ENCODE results near the gene PPP2CA. TPM values are rescaled to one million over a fixed set of nuclear protein-coding genes. Genes with fewer than 3 reads are reported as not detected.

PPP2CA gene
- total RNA-seq, 4 donors from 2014 or later: 129 to 306 (median 215) TPM

DNA sequence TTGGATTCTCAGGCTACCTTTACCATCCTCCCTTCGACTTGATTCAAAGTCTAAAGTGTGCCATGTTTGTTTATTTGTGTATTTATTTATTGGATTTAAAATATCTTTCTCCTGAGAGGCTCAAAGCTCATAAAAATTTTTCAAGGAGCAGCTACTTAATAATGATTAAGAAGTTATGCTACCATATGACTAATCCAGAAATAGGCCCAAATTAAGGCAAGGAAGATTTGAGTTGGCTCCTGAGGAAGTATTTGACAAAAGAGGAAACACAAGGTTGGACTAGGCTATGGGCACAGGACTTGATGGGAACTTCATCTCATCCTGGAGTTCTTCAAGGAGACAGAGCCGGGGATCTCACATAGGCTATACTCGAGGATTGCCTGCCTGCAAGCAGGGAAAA lies 22.4 kb upstream of the PPP2CA start:
- WGBS, 2 donors: 81 to 85% methylated on average over 3 of the region's 3 CpGs
- no peak for DNase-seq

GRCh38 chr5:134247428-134248224 lies 21.8 kb upstream of the PPP2CA start:
- Histone ChIP-seq H3K4me1 (peaks cover 3 to 28% (median 6%) of the 10 kb centered on the region in 3 donors), H3K27ac (peak overlapping the region in 2 of 4 donors; percentile 6 to 18), H3K36me3 (no peaks in the 10 kb centered on the region), H3K4me3 (no peak overlapping the region), H3K27me3 (no peaks in the 10 kb centered on the region), H3K9me3 (no peaks in the 10 kb centered on the region)
- WGBS, 2 donors: 72 to 75% methylated on average over 6 of the region's 6 CpGs
- TF ChIP-seq, protein P1, sequence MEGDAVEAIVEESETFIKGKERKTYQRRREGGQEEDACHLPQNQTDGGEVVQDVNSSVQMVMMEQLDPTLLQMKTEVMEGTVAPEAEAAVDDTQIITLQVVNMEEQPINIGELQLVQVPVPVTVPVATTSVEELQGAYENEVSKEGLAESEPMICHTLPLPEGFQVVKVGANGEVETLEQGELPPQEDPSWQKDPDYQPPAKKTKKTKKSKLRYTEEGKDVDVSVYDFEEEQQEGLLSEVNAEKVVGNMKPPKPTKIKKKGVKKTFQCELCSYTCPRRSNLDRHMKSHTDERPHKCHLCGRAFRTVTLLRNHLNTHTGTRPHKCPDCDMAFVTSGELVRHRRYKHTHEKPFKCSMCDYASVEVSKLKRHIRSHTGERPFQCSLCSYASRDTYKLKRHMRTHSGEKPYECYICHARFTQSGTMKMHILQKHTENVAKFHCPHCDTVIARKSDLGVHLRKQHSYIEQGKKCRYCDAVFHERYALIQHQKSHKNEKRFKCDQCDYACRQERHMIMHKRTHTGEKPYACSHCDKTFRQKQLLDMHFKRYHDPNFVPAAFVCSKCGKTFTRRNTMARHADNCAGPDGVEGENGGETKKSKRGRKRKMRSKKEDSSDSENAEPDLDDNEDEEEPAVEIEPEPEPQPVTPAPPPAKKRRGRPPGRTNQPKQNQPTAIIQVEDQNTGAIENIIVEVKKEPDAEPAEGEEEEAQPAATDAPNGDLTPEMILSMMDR (IDR thresholded peaks at IDR 0.05): no peak
- TF ChIP-seq POLR2A (IDR thresholded peaks at IDR 0.05): no peak
- intact Hi-C loops (cut with DNase I): no loop called here
- DNase-seq: no peak

More for the DNA sequence above, 22.4 kb upstream of the PPP2CA start:
- peaks cover 3 to 29% (median 6%) of the 10 kb centered on the region in 3 donors for H3K4me1 ChIP-seq
- TF ChIP-seq, protein P1 (IDR thresholded peaks at IDR 0.05): no peak
- no peak for TF ChIP-seq POLR2A (IDR thresholded peaks at IDR 0.05)
- no peaks in the 10 kb centered on the region for H3K36me3 ChIP-seq
- intact Hi-C loops (cut with DNase I): no loop called here
- H3K4me3 ChIP-seq: no peak overlapping the region
- no peak overlapping the region for H3K27ac ChIP-seq
- H3K27me3 ChIP-seq: no peaks in the 10 kb centered on the region
- H3K9me3 ChIP-seq: no peaks in the 10 kb centered on the region

- no peak for DNase-seq
- H3K27ac ChIP-seq: peak overlapping the region in 2 of 4 donors; percentile 6 to 18
- no peaks in the 10 kb centered on the region for H3K36me3 ChIP-seq
- H3K4me1 ChIP-seq: peaks cover 3 to 28% (median 6%) of the 10 kb centered on the region in 3 donors
- no peaks in the 10 kb centered on the region for H3K27me3 ChIP-seq
- TF ChIP-seq POLR2A (IDR thresholded peaks at IDR 0.05): no peak
- TF ChIP-seq, protein P1 (IDR thresholded peaks at IDR 0.05): no peak
- H3K4me3 ChIP-seq: no peak overlapping the region
- intact Hi-C loops (cut with DNase I): no loop called here
- 81% methylated on average over 4 to 5 of the region's 5 CpGs for WGBS, 2 donors
- no peaks in the 10 kb centered on the region for H3K9me3 ChIP-seq
These were observed 21.0 kb upstream of the PPP2CA start for GRCh38 chr5:134246771-134247427.

DNA sequence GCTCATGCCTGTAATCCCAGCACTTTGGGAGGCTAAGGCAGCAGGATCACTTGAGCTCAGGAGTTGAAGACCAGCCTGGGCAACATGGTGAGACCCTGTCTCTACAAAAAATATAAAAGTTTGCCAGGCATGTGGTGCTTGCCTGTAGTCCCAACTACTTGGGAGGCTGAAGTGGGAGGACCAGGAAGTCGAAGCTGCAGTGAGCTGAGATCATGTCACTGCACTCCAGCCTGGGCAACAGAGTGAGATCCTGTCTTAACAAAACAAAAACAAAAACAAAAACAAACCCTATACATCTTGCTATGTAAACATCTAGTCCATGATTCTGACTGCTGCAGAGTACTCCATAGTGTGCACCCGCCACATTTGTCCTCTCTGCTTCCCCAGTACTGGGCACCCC lies 19.8 kb upstream of the PPP2CA start:
- Histone ChIP-seq H3K4me3 (no peak overlapping the region), H3K27me3 (no peaks in the 10 kb centered on the region), H3K9me3 (no peaks in the 10 kb centered on the region), H3K27ac (no peak overlapping the region), H3K4me1 (peaks cover 3 to 34% (median 6%) of the 10 kb centered on the region in 3 donors), H3K36me3 (no peaks in the 10 kb centered on the region)
- no peak for DNase-seq
- no peak for TF ChIP-seq POLR2A (IDR thresholded peaks at IDR 0.05)
- TF ChIP-seq, protein P1 (IDR thresholded peaks at IDR 0.05): no peak
- intact Hi-C loops (cut with DNase I): no loop called here
- 89 to 95% methylated on average over 2 of the region's 2 CpGs for WGBS, 2 donors

- intact Hi-C loops (cut with DNase I): no loop called here
- TF ChIP-seq, protein P1 (IDR thresholded peaks at IDR 0.05): no peak
- no peak for TF ChIP-seq POLR2A (IDR thresholded peaks at IDR 0.05)
- DNase-seq: no peak
- Histone ChIP-seq H3K36me3 (no peaks in the 10 kb centered on the region), H3K9me3 (no peaks in the 10 kb centered on the region), H3K27ac (no peak overlapping the region), H3K4me3 (no peak overlapping the region), H3K27me3 (no peaks in the 10 kb centered on the region), H3K4me1 (peaks cover 3 to 39% (median 11%) of the 10 kb centered on the region in 3 donors)
- 28 to 40% methylated on average over 8 of the region's 8 CpGs for WGBS, 2 donors
These were observed 19.3 kb upstream of the PPP2CA start for GRCh38 chr5:134245101-134245604.

Measured in esophagus squamous epithelium (tissue), 5 donors.